Tibial nerve (tissue), 4 donors: ENCODE measurements around the gene PCDHB12.
"Not testable (repeated sequence)": the region's sequence is repeated elsewhere in the genome, so short reads cannot be mapped to it uniquely, and the experiment has no call there.

Experiments
- EP300 ChIP-seq, 2 donors: sonication (generic); formaldehyde crosslinking; IDR thresholded peaks; one replicate each; pipeline ENCODE4 v1.6.1; 2017; ENCODE audit warnings: antibody characterized with exemption in 2 of 2, mild to moderate bottlenecking in 1 of 2
- POLR2A ChIP-seq, 2 donors: fragments of 450-650 bp; IDR thresholded peaks; one replicate each; pipeline ENCODE4 v1.6.1; 2017; ENCODE audit warnings: antibody characterized with exemption in 2 of 2, mild to moderate bottlenecking in 2 of 2, moderate library complexity in 2 of 2
- TF ChIP-seq, protein P1 (sequence below), 5 experiments: fragments of 200-600 bp in 3 of 5; fragments of 450-650 bp in 2 of 5; sonication (generic) in 3 of 5; IDR thresholded peaks; one replicate each; pipeline ENCODE4 v1.5.1; 2016 to 2019; ENCODE audit warnings: antibody characterized with exemption in 5 of 5, mild to moderate bottlenecking in 3 of 5, moderate library complexity in 2 of 5

DNA sequence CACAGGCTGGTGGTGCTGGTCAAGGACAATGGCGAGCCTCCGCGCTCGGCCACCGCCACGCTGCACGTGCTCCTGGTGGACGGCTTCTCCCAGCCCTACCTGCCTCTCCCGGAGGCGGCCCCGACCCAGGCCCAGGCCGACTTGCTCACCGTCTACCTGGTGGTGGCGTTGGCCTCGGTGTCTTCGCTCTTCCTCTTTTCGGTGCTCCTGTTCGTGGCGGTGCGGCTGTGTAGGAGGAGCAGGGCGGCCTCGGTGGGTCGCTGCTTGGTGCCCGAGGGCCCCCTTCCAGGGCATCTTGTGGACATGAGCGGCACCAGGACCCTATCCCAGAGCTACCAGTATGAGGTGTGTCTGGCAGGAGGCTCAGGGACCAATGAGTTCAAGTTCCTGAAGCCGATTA, 7.5 kb downstream of the PCDHB12 start:
- not testable (repeated sequence) for TF ChIP-seq POLR2A, EP300 (IDR thresholded peaks at IDR 0.05)
- TF ChIP-seq, protein P1, sequence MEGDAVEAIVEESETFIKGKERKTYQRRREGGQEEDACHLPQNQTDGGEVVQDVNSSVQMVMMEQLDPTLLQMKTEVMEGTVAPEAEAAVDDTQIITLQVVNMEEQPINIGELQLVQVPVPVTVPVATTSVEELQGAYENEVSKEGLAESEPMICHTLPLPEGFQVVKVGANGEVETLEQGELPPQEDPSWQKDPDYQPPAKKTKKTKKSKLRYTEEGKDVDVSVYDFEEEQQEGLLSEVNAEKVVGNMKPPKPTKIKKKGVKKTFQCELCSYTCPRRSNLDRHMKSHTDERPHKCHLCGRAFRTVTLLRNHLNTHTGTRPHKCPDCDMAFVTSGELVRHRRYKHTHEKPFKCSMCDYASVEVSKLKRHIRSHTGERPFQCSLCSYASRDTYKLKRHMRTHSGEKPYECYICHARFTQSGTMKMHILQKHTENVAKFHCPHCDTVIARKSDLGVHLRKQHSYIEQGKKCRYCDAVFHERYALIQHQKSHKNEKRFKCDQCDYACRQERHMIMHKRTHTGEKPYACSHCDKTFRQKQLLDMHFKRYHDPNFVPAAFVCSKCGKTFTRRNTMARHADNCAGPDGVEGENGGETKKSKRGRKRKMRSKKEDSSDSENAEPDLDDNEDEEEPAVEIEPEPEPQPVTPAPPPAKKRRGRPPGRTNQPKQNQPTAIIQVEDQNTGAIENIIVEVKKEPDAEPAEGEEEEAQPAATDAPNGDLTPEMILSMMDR (IDR thresholded peaks at IDR 0.05), result not testable (repeated sequence)
